WTC11 (cell line): ENCODE results near the gene AHRR. TPM values are rescaled to one million over a fixed set of nuclear protein-coding genes. Genes with fewer than 3 reads are reported as not detected.
A peak's percentile ranks its signal among the peaks of the same experiment; 100 is the strongest.

Experiments used
- ATAC-seq: fragments of 200-7000 bp; cut with Tn5 transposase; 2 replicates; pipeline ENCODE4 v1.10.0; 2021; ENCODE audit warnings: mild to moderate bottlenecking, moderate library complexity
- CTCF ChIA-PET: fragments of 300-600 bp; sonication (Branson Sonifier 250); formaldehyde crosslinking; loops from one replicate; lab custom pipeline; 2021; ENCODE audit warnings: antibody characterized with exemption; lab: Charles Lee
- POLR2A ChIA-PET: fragments of 350-600 bp; sonication (Branson Sonifier 250); formaldehyde crosslinking; loops from one replicate; lab custom pipeline; 2021; ENCODE audit warnings: antibody characterized with exemption; lab: Charles Lee
- DNase-seq: peaks from one replicate; pipeline ENCODE4 v3.0.0; 2021; ENCODE audit warnings: low spot score
- H3K27ac Mint-ChIP-seq: 2 replicates; pipeline ENCODE4 v1.8.0; 2021; ENCODE audit warnings: mixed read lengths
- H3K27me3 Mint-ChIP-seq: 2 replicates; pipeline ENCODE4 v1.8.0; 2021; ENCODE audit warnings: low read depth, mild to moderate bottlenecking, moderate library complexity, mixed read lengths
- H3K36me3 Mint-ChIP-seq: 2 replicates; pipeline ENCODE4 v1.8.0; 2021; ENCODE audit warnings: mixed read lengths
- H3K4me1 Mint-ChIP-seq: 2 replicates; pipeline ENCODE4 v1.8.0; 2022; ENCODE audit warnings: mixed read lengths
- H3K4me3 Mint-ChIP-seq: 2 replicates; pipeline ENCODE4 v1.8.0; 2021; ENCODE audit warnings: mild to moderate bottlenecking, moderate library complexity, mixed read lengths
- H3K9me3 Mint-ChIP-seq: 2 replicates; pipeline ENCODE4 v1.8.0; 2021; ENCODE audit warnings: mixed read lengths
- ATF3 ChIP-seq: sonication (generic); formaldehyde crosslinking; conservative IDR thresholded peaks from 2 replicates; pipeline ENCODE4 v1.8.1; 2022; ENCODE audit warnings: mild to moderate bottlenecking, missing genetic modification reagents
- ESRRA ChIP-seq: sonication (generic); formaldehyde crosslinking; IDR thresholded peaks from 2 replicates; pipeline ENCODE4 v1.8.1; 2022; ENCODE audit warnings: mild to moderate bottlenecking, missing genetic modification reagents, borderline replicate concordance
- FOXK1 ChIP-seq: sonication (generic); formaldehyde crosslinking; IDR thresholded peaks from 2 replicates; pipeline ENCODE4 v1.8.0; 2022; ENCODE audit warnings: mild to moderate bottlenecking, moderate library complexity, missing genetic modification reagents
- FOXP1 ChIP-seq: sonication (generic); formaldehyde crosslinking; IDR thresholded peaks from 2 replicates; pipeline ENCODE4 v1.8.0; 2022; ENCODE audit warnings: missing genetic modification reagents, mild to moderate bottlenecking, moderate library complexity, borderline replicate concordance
- IRF1 ChIP-seq: sonication (generic); formaldehyde crosslinking; IDR thresholded peaks from 2 replicates; pipeline ENCODE4 v1.8.0; 2023; ENCODE audit warnings: missing genetic modification reagents
- NFE2L1 ChIP-seq: sonication (generic); formaldehyde crosslinking; IDR thresholded peaks from 2 replicates; pipeline ENCODE4 v1.8.1; 2023; ENCODE audit warnings: missing genetic modification reagents
- RORB ChIP-seq: fragments of 250-450 bp; sonication (Bioruptor Pico); IDR thresholded peaks from 2 replicates; pipeline ENCODE4 v1.9.0; 2021; ENCODE audit warnings: mild to moderate bottlenecking
- SMAD3 ChIP-seq: sonication (generic); formaldehyde crosslinking; IDR thresholded peaks from 2 replicates; pipeline ENCODE4 v1.8.0; 2022; ENCODE audit warnings: missing genetic modification reagents, mild to moderate bottlenecking, borderline replicate concordance
- SMAD4 ChIP-seq: sonication (generic); formaldehyde crosslinking; IDR thresholded peaks from 2 replicates; pipeline ENCODE4 v1.8.0; 2022; ENCODE audit warnings: mild to moderate bottlenecking, missing genetic modification reagents
- SP1 ChIP-seq: sonication (generic); formaldehyde crosslinking; conservative IDR thresholded peaks from 2 replicates; pipeline ENCODE4 v1.8.1; 2022; ENCODE audit warnings: missing genetic modification reagents
- ZNF232 ChIP-seq: sonication (generic); formaldehyde crosslinking; IDR thresholded peaks from 2 replicates; pipeline ENCODE4 v1.8.0; 2022; ENCODE audit warnings: mild to moderate bottlenecking, missing genetic modification reagents
- ZNF396 ChIP-seq: fragments of 250-450 bp; sonication (Bioruptor Pico); IDR thresholded peaks from 2 replicates; pipeline ENCODE4 v1.8.0; 2021; ENCODE audit warnings: mild to moderate bottlenecking, moderate library complexity, borderline replicate concordance
- total RNA-seq: library from RNA; stranded (reverse); gene quantifications from 3 replicates; pipeline ENCODE4 v1.2.3, GENCODE V29; 2021
- TF ChIP-seq, protein P1 (sequence below): sonication (generic); formaldehyde crosslinking; IDR thresholded peaks from 2 replicates; pipeline ENCODE4 v1.8.1; 2022; ENCODE audit warnings: missing genetic modification reagents, borderline replicate concordance
- TF ChIP-seq, protein P2 (sequence below): fragments of 250-450 bp; sonication (Bioruptor Pico); IDR thresholded peaks from 2 replicates; pipeline ENCODE4 v1.9.0; 2021; ENCODE audit warnings: moderate library complexity, mild to moderate bottlenecking, inconsistent platforms, borderline replicate concordance
- TF ChIP-seq, protein P3 (sequence below): fragments of 200-600 bp; IDR thresholded peaks from 2 replicates; pipeline ENCODE4 v1.8.0; 2022; ENCODE audit warnings: antibody characterized with exemption

The AHRR gene
- total RNA-seq, 1 experiment from 2014 or later: 4.5 TPM

GRCh38 chr5:387491-388265, 66.2 kb downstream of the AHRR start:
- ATAC-seq (no peak), DNase-seq (no peak)
- Mint-ChIP-seq H3K9me3 (peaks cover 13% of the 10 kb centered on the region), H3K4me3 (no peak overlapping the region), H3K27ac (peak overlapping the region; percentile 11; the same call in 1 of the 2 replicates), H3K4me1 (peaks cover 19% of the 10 kb centered on the region), H3K27me3 (no peaks in the 10 kb centered on the region; the same call in 1 of the 2 replicates), H3K36me3 (peaks cover 5% of the 10 kb centered on the region; the same call in 1 of the 2 replicates)
- CTCF ChIA-PET: interaction anchor here (0.6 to 1.5 kb wide), 4 partner anchors 11 to 38 kb away, joined by 3 to 4 read pairs (median 4); no protein-coding TSS in a partner anchor
- 0 out of 2 replicates have a peak, but pooled peaks have one; percentile 13 for TF ChIP-seq ATF3 (CRISPR knock-in tag)
- no peak for TF ChIP-seq SMAD3 (CRISPR knock-in tag)
- POLR2A ChIA-PET: no interaction called here

DNA sequence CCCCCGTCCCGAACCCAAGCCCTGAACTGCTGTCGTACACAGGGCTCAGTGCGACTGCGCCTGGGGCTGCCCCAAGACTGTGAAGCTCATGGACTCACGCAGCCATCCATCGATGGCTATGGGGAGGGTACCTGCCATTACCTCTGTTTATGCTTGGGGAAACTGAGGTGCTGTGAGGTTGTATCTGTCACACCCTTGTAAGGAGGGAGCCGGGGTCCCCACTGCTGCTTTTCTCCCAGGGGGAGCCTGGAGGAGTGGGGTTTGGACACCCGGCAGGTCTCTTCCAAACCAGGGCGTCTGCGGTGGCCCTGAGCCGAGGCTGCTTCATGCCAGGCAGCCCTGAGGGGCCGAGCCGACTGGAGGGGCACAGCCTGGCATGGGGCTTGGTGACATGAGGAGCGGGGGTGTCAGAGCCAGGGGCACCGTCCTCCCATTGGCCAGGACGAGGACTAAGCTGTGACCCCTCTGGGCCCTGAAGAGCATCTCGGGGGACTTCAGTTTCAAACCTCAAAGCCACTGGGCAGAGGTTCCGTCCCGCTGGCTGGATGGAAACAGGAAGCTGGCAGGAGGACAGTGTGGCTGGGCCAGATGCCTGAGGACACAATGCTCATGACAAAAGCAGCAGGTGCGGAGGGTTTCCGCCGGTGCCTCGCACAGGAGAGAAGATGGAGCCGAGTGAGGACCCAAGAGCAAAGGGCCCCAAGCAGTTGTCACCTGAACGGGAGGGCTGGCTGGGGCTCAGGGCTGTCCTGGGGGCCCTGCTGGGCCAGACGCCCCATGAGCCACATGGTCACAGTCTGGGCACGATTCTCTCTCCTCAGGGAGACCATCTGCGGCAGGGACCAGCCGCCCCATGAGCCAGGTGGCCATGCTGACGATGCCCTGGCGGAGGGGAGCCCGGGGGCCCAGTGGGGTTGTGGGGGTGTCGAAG, 67.0 kb downstream of the AHRR start:
- Mint-ChIP-seq H3K27ac (peak overlapping the region; percentile 71), H3K27me3 (no peaks in the 10 kb centered on the region; the same call in 1 of the 2 replicates), H3K4me1 (peaks cover 19% of the 10 kb centered on the region), H3K4me3 (no peak overlapping the region)
- no peak for ATAC-seq
- POLR2A ChIA-PET: no interaction called here
- CTCF ChIA-PET: interaction anchor here (0.6 to 2.2 kb wide), 5 partner anchors 10 to 43 kb away, joined by 3 to 6 read pairs (median 3); no protein-coding TSS in a partner anchor
- TF ChIP-seq ZNF232 (CRISPR knock-in tag) (no peak), SMAD4 (CRISPR knock-in tag) (no peak), ESRRA (CRISPR knock-in tag) (no peak)
- TF ChIP-seq, all 79 proteins: peak for 0
- peaks cover 5% of the 10 kb centered on the region; the same call in 1 of the 2 replicates for H3K36me3 Mint-ChIP-seq
- DNase-seq: no peak
- peaks cover 13% of the 10 kb centered on the region for H3K9me3 Mint-ChIP-seq

DNA sequence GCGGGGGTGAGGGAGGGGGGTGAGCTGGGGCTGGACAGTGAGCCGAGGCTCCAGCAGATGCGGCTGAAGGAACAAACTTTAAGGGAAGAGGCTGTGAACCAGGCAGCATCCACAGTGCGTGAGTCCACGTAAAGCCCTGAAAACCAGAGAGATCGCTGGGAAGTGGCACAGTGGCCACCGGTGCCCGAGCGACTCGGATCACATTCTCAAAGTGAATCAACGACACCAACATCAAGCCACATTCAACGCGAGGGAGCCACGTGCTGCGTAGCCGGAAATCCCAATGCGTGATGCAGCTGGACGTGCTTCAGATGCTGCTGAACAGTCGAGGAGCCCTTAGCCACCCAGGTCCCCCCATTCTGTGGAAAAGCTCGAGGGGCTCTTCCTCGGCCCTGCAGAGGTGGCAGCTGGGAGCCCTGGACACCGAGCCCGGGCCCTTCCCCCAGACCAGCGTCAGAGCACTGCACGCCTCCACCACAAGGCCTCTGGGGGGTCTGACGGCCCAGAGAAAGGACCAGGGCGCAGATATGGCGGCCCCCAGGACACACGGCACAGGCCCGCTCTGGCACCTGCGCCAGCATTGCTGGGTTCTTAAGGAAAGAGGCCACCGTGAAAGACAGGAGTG, 67.8 kb downstream of the AHRR start:
- TF ChIP-seq FOXP1 (CRISPR knock-in tag) (peak; percentile 39; the same call in 1 of the 2 replicates), RORB (CRISPR knock-in tag) (no peak)

DNA sequence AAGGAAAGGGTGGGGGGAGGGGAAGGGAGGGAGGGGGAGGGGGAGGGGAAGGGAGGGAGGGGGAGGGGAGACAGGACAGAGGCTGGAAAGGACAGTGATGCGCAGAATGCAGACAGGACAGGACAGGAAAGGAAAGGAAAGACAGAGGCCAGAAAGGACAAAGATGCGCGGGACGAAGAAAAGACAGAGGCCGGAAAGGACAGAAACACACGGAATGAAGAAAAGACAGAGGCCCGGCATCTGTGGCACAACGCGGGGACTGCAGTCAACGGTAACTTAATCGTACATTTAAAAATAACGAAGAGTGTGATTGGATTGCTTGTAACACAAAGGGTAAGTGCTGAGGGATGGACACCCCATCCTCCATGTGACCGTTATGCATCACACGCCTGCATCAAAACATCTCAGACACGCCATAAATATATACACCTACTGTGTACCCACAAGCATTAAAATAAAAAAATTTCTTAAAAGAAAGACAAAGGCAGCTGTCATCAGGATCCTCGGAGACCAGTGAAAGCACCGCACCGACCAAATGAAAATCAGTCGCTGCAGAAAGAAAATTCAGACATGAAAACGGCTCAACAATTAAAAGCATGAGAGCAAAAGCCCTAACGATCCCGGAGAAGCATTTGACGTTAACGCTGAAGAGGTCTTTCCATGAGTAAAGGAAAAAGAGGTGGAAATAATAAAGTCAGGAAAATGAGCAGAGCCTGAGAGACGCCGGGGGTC, 68.5 kb downstream of the AHRR start:
- Mint-ChIP-seq H3K27ac (peak overlapping the region; percentile 82; the same call in 1 of the 2 replicates), H3K4me3 (no peak overlapping the region), H3K4me1 (peaks cover 19% of the 10 kb centered on the region), H3K9me3 (peaks cover 10% of the 10 kb centered on the region), H3K27me3 (no peaks in the 10 kb centered on the region; the same call in 1 of the 2 replicates), H3K36me3 (peaks cover 5% of the 10 kb centered on the region; the same call in 1 of the 2 replicates)
- CTCF ChIA-PET: interaction anchor here (2.2 kb wide), 1 partner anchor 41 kb away, joined by 6 read pairs; no protein-coding TSS in a partner anchor
- ATAC-seq: no peak
- no peak for DNase-seq
- POLR2A ChIA-PET: no interaction called here
- TF ChIP-seq FOXK1 (CRISPR knock-in tag): no peak
- TF ChIP-seq, protein P1, sequence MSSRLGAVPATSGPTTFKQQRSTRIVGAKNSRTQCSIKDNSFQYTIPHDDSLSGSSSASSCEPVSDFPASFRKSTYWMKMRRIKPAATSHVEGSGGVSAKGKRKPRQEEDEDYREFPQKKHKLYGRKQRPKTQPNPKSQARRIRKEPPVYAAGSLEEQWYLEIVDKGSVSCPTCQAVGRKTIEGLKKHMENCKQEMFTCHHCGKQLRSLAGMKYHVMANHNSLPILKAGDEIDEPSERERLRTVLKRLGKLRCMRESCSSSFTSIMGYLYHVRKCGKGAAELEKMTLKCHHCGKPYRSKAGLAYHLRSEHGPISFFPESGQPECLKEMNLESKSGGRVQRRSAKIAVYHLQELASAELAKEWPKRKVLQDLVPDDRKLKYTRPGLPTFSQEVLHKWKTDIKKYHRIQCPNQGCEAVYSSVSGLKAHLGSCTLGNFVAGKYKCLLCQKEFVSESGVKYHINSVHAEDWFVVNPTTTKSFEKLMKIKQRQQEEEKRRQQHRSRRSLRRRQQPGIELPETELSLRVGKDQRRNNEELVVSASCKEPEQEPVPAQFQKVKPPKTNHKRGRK (CRISPR knock-in tag): no peak
- TF ChIP-seq, protein P2, sequence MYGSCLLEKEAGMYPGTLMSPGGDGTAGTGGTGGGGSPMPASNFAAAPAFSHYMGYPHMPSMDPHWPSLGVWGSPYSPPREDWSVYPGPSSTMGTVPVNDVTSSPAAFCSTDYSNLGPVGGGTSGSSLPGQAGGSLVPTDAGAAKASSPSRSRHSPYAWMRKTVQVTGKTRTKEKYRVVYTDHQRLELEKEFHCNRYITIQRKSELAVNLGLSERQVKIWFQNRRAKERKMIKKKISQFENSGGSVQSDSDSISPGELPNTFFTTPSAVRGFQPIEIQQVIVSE (CRISPR knock-in tag): no peak
- TF ChIP-seq ZNF396 (CRISPR knock-in tag): no peak
- TF ChIP-seq, protein P3, sequence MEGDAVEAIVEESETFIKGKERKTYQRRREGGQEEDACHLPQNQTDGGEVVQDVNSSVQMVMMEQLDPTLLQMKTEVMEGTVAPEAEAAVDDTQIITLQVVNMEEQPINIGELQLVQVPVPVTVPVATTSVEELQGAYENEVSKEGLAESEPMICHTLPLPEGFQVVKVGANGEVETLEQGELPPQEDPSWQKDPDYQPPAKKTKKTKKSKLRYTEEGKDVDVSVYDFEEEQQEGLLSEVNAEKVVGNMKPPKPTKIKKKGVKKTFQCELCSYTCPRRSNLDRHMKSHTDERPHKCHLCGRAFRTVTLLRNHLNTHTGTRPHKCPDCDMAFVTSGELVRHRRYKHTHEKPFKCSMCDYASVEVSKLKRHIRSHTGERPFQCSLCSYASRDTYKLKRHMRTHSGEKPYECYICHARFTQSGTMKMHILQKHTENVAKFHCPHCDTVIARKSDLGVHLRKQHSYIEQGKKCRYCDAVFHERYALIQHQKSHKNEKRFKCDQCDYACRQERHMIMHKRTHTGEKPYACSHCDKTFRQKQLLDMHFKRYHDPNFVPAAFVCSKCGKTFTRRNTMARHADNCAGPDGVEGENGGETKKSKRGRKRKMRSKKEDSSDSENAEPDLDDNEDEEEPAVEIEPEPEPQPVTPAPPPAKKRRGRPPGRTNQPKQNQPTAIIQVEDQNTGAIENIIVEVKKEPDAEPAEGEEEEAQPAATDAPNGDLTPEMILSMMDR: no peak
- TF ChIP-seq SP1: no peak
- no peak for TF ChIP-seq NFE2L1 (CRISPR knock-in tag)
- no peak for TF ChIP-seq IRF1 (CRISPR knock-in tag)
- no peak for TF ChIP-seq ZNF232 (CRISPR knock-in tag)

More for the DNA sequence above, 67.8 kb downstream of the AHRR start:
- Mint-ChIP-seq H3K4me1 (peaks cover 19% of the 10 kb centered on the region), H3K9me3 (peaks cover 13% of the 10 kb centered on the region), H3K36me3 (peaks cover 5% of the 10 kb centered on the region; the same call in 1 of the 2 replicates), H3K27me3 (no peaks in the 10 kb centered on the region; the same call in 1 of the 2 replicates), H3K4me3 (no peak overlapping the region), H3K27ac (no peak overlapping the region)
- DNase-seq: no peak
- no peak for ATAC-seq
- ChIA-PET POLR2A (no interaction called here), CTCF (interaction anchor here (0.7 to 2.2 kb wide), 3 partner anchors 9 to 42 kb away, joined by 3 to 6 read pairs (median 3); no protein-coding TSS in a partner anchor)
